ENCODE measurements around the gene PLCG2. TPM values are rescaled to one million over a fixed set of nuclear protein-coding genes. Genes with fewer than 3 reads are reported as not detected.

PLCG2 gene
- total RNA-seq, 2 experiments from 2014 or later = 196 to 485 TPM

- CTCF ChIA-PET (ENCODE audit: unreplicated experiment) = interaction anchor here (1.1 kb wide), 1 partner anchor 17 kb away, joined by 3 read pairs; no protein-coding TSS in a partner anchor
- TF ChIP-seq CTCF (conservative IDR thresholded peaks at IDR 0.05; ENCODE audit: low read length) = no peak
- TF ChIP-seq EZH2phosphoT487 (IDR thresholded peaks at IDR 0.05; ENCODE audit: borderline replicate concordance, low read depth, low read length) = no peak
- Histone ChIP-seq H3K27ac (ENCODE audit: low read depth, low read length, poor library complexity, severe bottlenecking) (peak overlapping the region; percentile 9), H3K9me3 (ENCODE audit: low read length) (no peaks in the 10 kb centered on the region), H3K9me2 (ENCODE audit: insufficient read depth, low read length) (no peaks in the 10 kb centered on the region), H3K36me3 (ENCODE audit: insufficient read depth, low read length) (peaks cover 18% of the 10 kb centered on the region), H3K4me2 (ENCODE audit: low read length) (0 out of 2 replicates have a peak overlapping the region, but pooled peaks have one; percentile 16), H3K4me1 (ENCODE audit: insufficient read depth, low read length, poor library complexity, severe bottlenecking) (peaks cover 46% of the 10 kb centered on the region), H4K20me1 (ENCODE audit: insufficient read depth, low read length) (no peaks in the 10 kb centered on the region), H3K4me3 (ENCODE audit: low read depth, low read length, poor library complexity, severe bottlenecking) (no peak overlapping the region), H2AFZ (ENCODE audit: low read length) (no peak overlapping the region), H3K79me2 (ENCODE audit: insufficient read depth, low read depth, low read length) (no peaks in the 10 kb centered on the region)
- intact Hi-C loops (cut with micrococcal nuclease; ENCODE audit: unreplicated experiment) = no loop called here
- POLR2A ChIA-PET = interaction anchor here (0.7 to 4.8 kb wide), 3 partner anchors 12 to 285 kb away, joined by 3 to 16 read pairs (median 4); no protein-coding TSS in a partner anchor
- no peak for DNase-seq (ENCODE audit: low spot score)
- BruUV-seq (replicated peaks) = no TSS peak
Measured at GRCh38 chr16:81770008-81770407, 9.1 kb upstream of the PLCG2 start.

- Histone ChIP-seq H3K36me3 (ENCODE audit: insufficient read depth, low read length) (no peaks in the 10 kb centered on the region), H4K20me1 (ENCODE audit: insufficient read depth, low read length) (no peaks in the 10 kb centered on the region), H3K4me2 (ENCODE audit: low read length) (peak overlapping the region; percentile 72), H3K9me3 (ENCODE audit: low read length) (no peaks in the 10 kb centered on the region), H3K4me3 (ENCODE audit: low read depth, low read length, poor library complexity, severe bottlenecking) (peak overlapping the region; percentile 46), H3K79me2 (ENCODE audit: insufficient read depth, low read depth, low read length) (peaks cover 2% of the 10 kb centered on the region; the same call in 1 of the 2 replicates), H3K9me2 (ENCODE audit: insufficient read depth, low read length) (no peaks in the 10 kb centered on the region), H2AFZ (ENCODE audit: low read length) (peak overlapping the region; percentile 55; the same call in 1 of the 2 replicates), H3K4me1 (ENCODE audit: insufficient read depth, low read length, poor library complexity, severe bottlenecking) (peaks cover 82% of the 10 kb centered on the region), H3K27ac (ENCODE audit: low read depth, low read length, poor library complexity, severe bottlenecking) (peak overlapping the region; percentile 88)
- TF ChIP-seq EZH2phosphoT487 (IDR thresholded peaks at IDR 0.05; ENCODE audit: borderline replicate concordance, low read depth, low read length) = no peak
- no peak for TF ChIP-seq CTCF (conservative IDR thresholded peaks at IDR 0.05; ENCODE audit: low read length)
- ChIA-PET POLR2A (interaction anchor here (0.6 to 5.0 kb wide), 12 partner anchors 16 to 543 kb away, joined by 3 to 37 read pairs (median 4); no protein-coding TSS in a partner anchor), CTCF (ENCODE audit: unreplicated experiment) (interaction anchor here (0.6 to 2.0 kb wide), 4 partner anchors 12 to 44 kb away, joined by 3 to 4 read pairs (median 4); no protein-coding TSS in a partner anchor)
- intact Hi-C loops (cut with micrococcal nuclease; ENCODE audit: unreplicated experiment) = loop anchor here (2.0 kb wide), 1 partner anchor 22 kb away; no protein-coding TSS in a partner anchor
- BruUV-seq (replicated peaks) = no TSS peak
- peak; percentile 84 for DNase-seq (ENCODE audit: low spot score)
Measured at GRCh38 chr16:81774348-81774747, 4.7 kb upstream of the PLCG2 start.

- Histone ChIP-seq H3K4me3 (ENCODE audit: low read depth, low read length, poor library complexity, severe bottlenecking) (no peak overlapping the region), H3K4me1 (ENCODE audit: insufficient read depth, low read length, poor library complexity, severe bottlenecking) (peaks cover 78% of the 10 kb centered on the region), H3K27ac (ENCODE audit: low read depth, low read length, poor library complexity, severe bottlenecking) (peak overlapping the region; percentile 88), H2AFZ (ENCODE audit: low read length) (no peak overlapping the region), H4K20me1 (ENCODE audit: insufficient read depth, low read length) (no peaks in the 10 kb centered on the region), H3K36me3 (ENCODE audit: insufficient read depth, low read length) (peaks cover 5% of the 10 kb centered on the region), H3K9me2 (ENCODE audit: insufficient read depth, low read length) (no peaks in the 10 kb centered on the region), H3K4me2 (ENCODE audit: low read length) (peak overlapping the region; percentile 72), H3K9me3 (ENCODE audit: low read length) (no peaks in the 10 kb centered on the region), H3K79me2 (ENCODE audit: insufficient read depth, low read depth, low read length) (peaks cover 14% of the 10 kb centered on the region)
- no TSS peak for BruUV-seq (replicated peaks)
- TF ChIP-seq CTCF (conservative IDR thresholded peaks at IDR 0.05; ENCODE audit: low read length) = no peak
- no peak for TF ChIP-seq EZH2phosphoT487 (IDR thresholded peaks at IDR 0.05; ENCODE audit: borderline replicate concordance, low read depth, low read length)
- CTCF ChIA-PET (ENCODE audit: unreplicated experiment) = no interaction called here
- POLR2A ChIA-PET = no interaction called here
- intact Hi-C loops (cut with micrococcal nuclease; ENCODE audit: unreplicated experiment) = loop anchor here (2.0 kb wide), 1 partner anchor 23 kb away; no protein-coding TSS in a partner anchor
- no peak for DNase-seq (ENCODE audit: low spot score)
Measured at GRCh38 chr16:81775570-81775969, 3.5 kb upstream of the PLCG2 start.

All from OCI-LY7 (cell line).